H1 (cell line): ENCODE measurements around the gene NLRP6. TPM values are rescaled to one million over a fixed set of nuclear protein-coding genes. Genes with fewer than 3 reads are reported as not detected.

Experiments
- CTCF ChIA-PET: fragments of 300-600 bp; sonication (Branson Sonifier 250); formaldehyde crosslinking; loops from one replicate; lab custom pipeline; 2021; ENCODE audit not compliant: partially characterized antibody; lab: Charles Lee
- POLR2A ChIA-PET: fragments of 300-600 bp; sonication (Branson Sonifier 250); formaldehyde crosslinking; loops from one replicate; lab custom pipeline; 2021; ENCODE audit warnings: inconsistent platforms; ENCODE audit not compliant: partially characterized antibody; lab: Charles Lee
- DNase-seq, 2 experiments: peaks; one replicate each; pipeline versions ENCODE4 v3.0.0 to v3.0.0-alpha.2; 2010 to 2022; ENCODE audit warnings: low spot score in 2 of 2, low read depth in 1 of 2, mixed read lengths in 1 of 2
- FAIRE-seq: peaks from 2 replicates; lab custom pipeline; 2011; peaks lifted over from hg19 to GRCh38; lab: Jason Lieb, UNC
- H2AFZ ChIP-seq: 2 replicates; pipeline ENCODE4 v1.8.1; 2012; ENCODE audit warnings: low read length, inconsistent platforms
- H2AK5ac ChIP-seq: 2 replicates; pipeline ENCODE4 v1.6.1; 2013; ENCODE audit warnings: low read depth, low read length
- H2BK120ac ChIP-seq: replicated peaks from 2 replicates; pipeline ENCODE3; 2013; ENCODE audit warnings: low read depth, low read length, inconsistent platforms
- H2BK12ac ChIP-seq: 2 replicates; pipeline ENCODE4 v1.6.1; 2013; ENCODE audit warnings: low read depth, low read length
- H2BK15ac ChIP-seq: 2 replicates; pipeline ENCODE4 v1.6.1; 2013; ENCODE audit warnings: low read length
- H2BK20ac ChIP-seq: 2 replicates; pipeline ENCODE4 v1.6.1; 2013; ENCODE audit warnings: low read length
- H2BK5ac ChIP-seq: 2 replicates; pipeline ENCODE4 v1.6.1; 2013; ENCODE audit warnings: low read depth, low read length
- H3K14ac ChIP-seq: 2 replicates; pipeline ENCODE4 v1.6.1; 2013; ENCODE audit warnings: inconsistent platforms; ENCODE audit not compliant: insufficient read length
- H3K18ac ChIP-seq: 2 replicates; pipeline ENCODE4 v1.6.1; 2013; ENCODE audit warnings: low read length; ENCODE audit errors: extremely low read depth
- H3K23ac ChIP-seq: 2 replicates; pipeline ENCODE4 v1.6.1; 2013; ENCODE audit warnings: inconsistent platforms; ENCODE audit not compliant: insufficient read length
- H3K23me2 ChIP-seq: 2 replicates; pipeline ENCODE4 v1.6.1; 2013; ENCODE audit warnings: low read depth, low read length
- H3K27ac ChIP-seq: 2 replicates; pipeline ENCODE4 v1.6.1; 2011; ENCODE audit warnings: low read depth, low read length, inconsistent platforms
- H3K27me3 ChIP-seq, 4 experiments: replicated peaks in 1 of 4; 1 replicate in 1 of 4; 2 replicates in 3 of 4; pipeline versions ENCODE4 v1.6.1 to v1.8.1; 2011 to 2013; ENCODE audit warnings: low read length in 3 of 4, mild to moderate bottlenecking in 3 of 4, inconsistent platforms in 2 of 4, mixed read lengths in 2 of 4, moderate library complexity in 1 of 4; ENCODE audit not compliant: control insufficient read depth in 3 of 4, insufficient read depth in 3 of 4; ENCODE audit errors: extremely low read depth in 1 of 4
- H3K36me3 ChIP-seq, 4 experiments: 2 replicates each; pipeline versions ENCODE4 v1.6.1 to v1.8.1; 2011 to 2013; ENCODE audit warnings: mild to moderate bottlenecking in 4 of 4, low read length in 3 of 4, moderate library complexity in 2 of 4, control low read depth in 1 of 4, inconsistent platforms in 1 of 4; ENCODE audit not compliant: insufficient read depth in 4 of 4, control insufficient read depth in 2 of 4
- H3K4ac ChIP-seq: replicated peaks from 2 replicates; pipeline ENCODE3; 2013; ENCODE audit warnings: low read length, low read depth, mixed read lengths, inconsistent platforms; ENCODE audit not compliant: insufficient read length
- H3K4me1 ChIP-seq, 4 experiments: replicated peaks in 1 of 4; 1 replicate in 1 of 4; 2 replicates in 3 of 4; pipeline versions ENCODE4 v1.6.1 to v1.8.1; 2011 to 2013; ENCODE audit warnings: low read length in 3 of 4, inconsistent platforms in 2 of 4, mixed read lengths in 1 of 4; ENCODE audit not compliant: insufficient read depth in 4 of 4, control insufficient read depth in 3 of 4
- H3K4me2 ChIP-seq, 2 experiments: 2 replicates each; pipeline versions ENCODE4 v1.6.1 to v1.8.1; 2011 to 2013; ENCODE audit warnings: low read depth in 2 of 2, low read length in 2 of 2, control low read depth in 1 of 2, inconsistent platforms in 1 of 2, mild to moderate bottlenecking in 1 of 2; ENCODE audit not compliant: insufficient read depth in 1 of 2
- H3K4me3 ChIP-seq, 4 experiments: fragments of 200-600, 300-600 bp in 1 of 4; sonication (generic), shearing (Covaris generic), sonication (Bioruptor Twin) in 1 of 4; 2 replicates each; pipeline versions ENCODE4 v1.5.1 to v1.8.1; 2011 to 2016; ENCODE audit warnings: low read length in 4 of 4, low read depth in 3 of 4, control low read depth in 2 of 4, inconsistent platforms in 2 of 4, mild to moderate bottlenecking in 2 of 4, mixed read lengths in 1 of 4, moderate library complexity in 1 of 4; ENCODE audit not compliant: insufficient read depth in 2 of 4; ENCODE audit errors: extremely low read depth in 1 of 4
- H3K56ac ChIP-seq: replicated peaks from 2 replicates; pipeline ENCODE3; 2013; ENCODE audit warnings: low read depth, mild to moderate bottlenecking, mixed read lengths, low read length, inconsistent platforms; ENCODE audit not compliant: insufficient read length
- H3K79me1 ChIP-seq: 2 replicates; pipeline ENCODE4 v1.6.1; 2013; ENCODE audit warnings: low read depth, low read length, control low read depth
- H3K79me2 ChIP-seq, 2 experiments: 2 replicates each; pipeline versions ENCODE4 v1.6.1 to v1.8.1; 2012 to 2013; ENCODE audit warnings: low read length in 2 of 2, mild to moderate bottlenecking in 2 of 2, inconsistent platforms in 1 of 2; ENCODE audit not compliant: insufficient read depth in 2 of 2, control insufficient read depth in 1 of 2
- H3K9ac ChIP-seq, 4 experiments: replicated peaks in 1 of 4; 1 replicate in 1 of 4; 2 replicates in 3 of 4; pipeline versions ENCODE4 v1.6.1 to v1.8.1; 2011 to 2013; ENCODE audit warnings: low read depth in 3 of 4, low read length in 3 of 4, control low read depth in 2 of 4, mild to moderate bottlenecking in 2 of 4, moderate library complexity in 2 of 4, inconsistent platforms in 1 of 4; ENCODE audit errors: extremely low read depth in 1 of 4
- H3K9me3 ChIP-seq, 2 experiments: 2 replicates each; pipeline versions ENCODE4 v1.6.1 to v1.8.1; 2012 to 2013; ENCODE audit warnings: mild to moderate bottlenecking in 2 of 2, moderate library complexity in 2 of 2, control low read depth in 1 of 2, inconsistent platforms in 1 of 2, low read depth in 1 of 2, low read length in 1 of 2, mixed read lengths in 1 of 2; ENCODE audit not compliant: insufficient read depth in 2 of 2
- H4K20me1 ChIP-seq, 2 experiments: replicated peaks in 1 of 2; 2 replicates each; pipeline versions ENCODE3 to v1.8.1; 2011 to 2013; ENCODE audit warnings: inconsistent platforms in 2 of 2, low read length in 2 of 2, mild to moderate bottlenecking in 1 of 2; ENCODE audit not compliant: insufficient read depth in 2 of 2, control insufficient read depth in 1 of 2
- H4K5ac ChIP-seq: 2 replicates; pipeline ENCODE4 v1.6.1; 2013; ENCODE audit warnings: low read length, low read depth, mixed read lengths, inconsistent platforms; ENCODE audit not compliant: insufficient read length
- H4K8ac ChIP-seq: 2 replicates; pipeline ENCODE4 v1.8.0; 2013; ENCODE audit warnings: mild to moderate bottlenecking, moderate library complexity, low read length, inconsistent platforms; ENCODE audit not compliant: insufficient read depth; ENCODE audit errors: extremely low read depth
- H4K91ac ChIP-seq: replicated peaks from 2 replicates; pipeline ENCODE3; 2013; ENCODE audit warnings: low read length, mixed read lengths, inconsistent platforms; ENCODE audit not compliant: insufficient read length
- CBX8 ChIP-seq: fragments of 300-800, 300-1000 bp; sonication (generic); IDR thresholded peaks from 2 replicates; pipeline ENCODE4 v1.7.1; 2016; ENCODE audit warnings: low read depth, low read length, borderline replicate concordance
- KDM4A ChIP-seq: IDR thresholded peaks from one replicate; pipeline ENCODE4 v1.7.1; 2012; ENCODE audit warnings: low read depth, mild to moderate bottlenecking, moderate library complexity, low read length, inconsistent platforms; ENCODE audit not compliant: severe bottlenecking
- NANOG ChIP-seq: IDR thresholded peaks from 2 replicates; pipeline ENCODE4 v1.6.1; 2011; ENCODE audit warnings: low read length, low read depth, mild to moderate bottlenecking, inconsistent platforms; ENCODE audit not compliant: insufficient read depth, poor library complexity, severe bottlenecking
- PHF8 ChIP-seq: fragments of 200-600 bp; sonication (generic); conservative IDR thresholded peaks from 2 replicates; pipeline ENCODE4 v1.7.1; 2012; ENCODE audit warnings: low read depth, mild to moderate bottlenecking, inconsistent platforms, low read length, moderate library complexity
- POLR2AphosphoS5 ChIP-seq: IDR thresholded peaks from 2 replicates; pipeline ENCODE4 v1.6.1; 2011; ENCODE audit warnings: low read depth, low read length
- RXRA ChIP-seq: IDR thresholded peaks from 2 replicates; pipeline ENCODE4 v1.6.1; 2011; ENCODE audit warnings: low read depth, mild to moderate bottlenecking, low read length, moderate library complexity; ENCODE audit not compliant: insufficient read depth
- SIX5 ChIP-seq: IDR thresholded peaks from 2 replicates; pipeline ENCODE4 v1.6.1; 2011; ENCODE audit warnings: mild to moderate bottlenecking, low read depth, low read length
- SP2 ChIP-seq: IDR thresholded peaks from 2 replicates; pipeline ENCODE4 v1.6.1; 2012; ENCODE audit warnings: mild to moderate bottlenecking, low read length, inconsistent platforms
- WGBS, 2 experiments: shearing (Covaris generic) in 1 of 2; methylation state at CpG; one replicate each; pipeline versions ENCODE4 v1.1.6 to v1.1.7; 2013 to 2015; ENCODE audit warnings: low lambda C conversion rate in 2 of 2, mixed read lengths in 2 of 2, inconsistent platforms in 1 of 2, low coverage in 1 of 2, missing lambda C conversion rate in 1 of 2; ENCODE audit not compliant: insufficient replicate concordance in 2 of 2, insufficient coverage in 1 of 2, insufficient read length in 1 of 2; ENCODE audit errors: extremely low coverage in 1 of 2, missing lambda C conversion rate in 1 of 2; 5-methylcytosine and 5-hydroxymethylcytosine counted together
- polyA plus RNA-seq, 7 experiments: library from polyadenylated mRNA; depleted of rRNA in 3 of 7; stranded (reverse) in 5 of 7; unstranded in 2 of 7; fragments of >200 nt in 5 of 7; fragments of 200-250 nt in 2 of 7; gene quantifications; 1 replicate in 5 of 7; 2 replicates in 1 of 7; 4 replicates in 1 of 7; pipeline versions ENCODE4 v1.2.1 to v1.2.3, GENCODE V29; 2011 to 2013; ENCODE audit warnings: missing spikeins in 2 of 7, mixed read lengths in 2 of 7
- total RNA-seq: library from RNA; stranded (reverse); fragmentation: NEBNext Ultra II Directional; extraction: Animal tissue kit (Norgen Biotek cat#: 25700); gene quantifications from 2 replicates; pipeline ENCODE4 v1.2.1, GENCODE V29; 2021
- TF ChIP-seq, protein P1 (sequence below): IDR thresholded peaks from 2 replicates; pipeline ENCODE4 v1.6.1; 2012; ENCODE audit warnings: inconsistent platforms

The NLRP6 gene
- total and polyA plus RNA-seq, 2 of the 8 experiments (the other 6 are each of a cell fraction or from before 2014, with no cell fraction given): not detected

- Histone ChIP-seq H2BK5ac (no peak overlapping the region), H3K36me3 (peaks cover 0 to 6% (median 0%) of the 10 kb centered on the region in 4 experiments; a peak in 3 of 8 replicates), H3K9me3 (no peaks in the 10 kb centered on the region), H3K27me3 (no peaks in the 10 kb centered on the region), H3K4me2 (peak overlapping the region; percentile 82 to 90), H4K20me1 (peaks cover 0 to 2% of the 10 kb centered on the region in 2 experiments), H3K23ac (no peak overlapping the region), H3K4me1 (no peaks in the 10 kb centered on the region; a peak in 1 of 7 replicates), H4K91ac (no peak overlapping the region), H3K27ac (no peak overlapping the region), H3K79me2 (peaks cover 5 to 20% of the 10 kb centered on the region in 2 experiments), H2BK20ac (no peak overlapping the region), H2BK15ac (no peak overlapping the region), H3K4me3 (peak overlapping the region; percentile 79 to 96 (median 91); a peak in 7 of 8 replicates), H3K79me1 (peaks cover 4% of the 10 kb centered on the region; the same call in 1 of the 2 replicates), H2AFZ (no peak overlapping the region), H3K9ac (peak overlapping the region in 1 of 4 experiments; percentile 87; a peak in 1 of 7 replicates), H4K8ac (no peak overlapping the region), H3K18ac (no peak overlapping the region), H3K4ac (no peak overlapping the region), H3K23me2 (peaks cover 14% of the 10 kb centered on the region), H2BK12ac (no peak overlapping the region), H3K56ac (no peak overlapping the region), H2AK5ac (no peak overlapping the region), H2BK120ac (no peak overlapping the region), H3K14ac (no peak overlapping the region), H4K5ac (no peak overlapping the region)
- TF ChIP-seq SP2 (no peak), PHF8 (no peak), NANOG (no peak), CBX8 (no peak), RXRA (no peak), POLR2AphosphoS5 (no peak), SIX5 (no peak), KDM4A (no peak)
- TF ChIP-seq, protein P1, sequence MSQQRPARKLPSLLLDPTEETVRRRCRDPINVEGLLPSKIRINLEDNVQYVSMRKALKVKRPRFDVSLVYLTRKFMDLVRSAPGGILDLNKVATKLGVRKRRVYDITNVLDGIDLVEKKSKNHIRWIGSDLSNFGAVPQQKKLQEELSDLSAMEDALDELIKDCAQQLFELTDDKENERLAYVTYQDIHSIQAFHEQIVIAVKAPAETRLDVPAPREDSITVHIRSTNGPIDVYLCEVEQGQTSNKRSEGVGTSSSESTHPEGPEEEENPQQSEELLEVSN: no peak
- CTCF ChIA-PET: interaction anchor here (0.8 to 3.1 kb wide), 5 partner anchors 13 to 155 kb away, joined by 3 to 11 read pairs (median 3); no protein-coding TSS in a partner anchor
- FAIRE-seq (no peak), DNase-seq (no peak)
- POLR2A ChIA-PET: interaction anchor here (1.0 to 9.7 kb wide), 5 partner anchors 13 to 82 kb away, joined by 3 to 99 read pairs (median 4); partner anchors contain the start of genes BET1L and RIC8A
- 96% methylated on average over 8 of the region's 8 CpGs; no CpG with 5 or more reads in 1 of the 2 experiments for WGBS, 2 experiments
Observed at GRCh38 chr11:235180-235579, 43.0 kb upstream of the NLRP6 start.
